Astrocyte of the cerebellum (primary cell): ENCODE data around the gene CAMSAP2.

Experiments
- DNase-seq: peaks from one replicate; pipeline ENCODE4 v3.0.0-alpha.2; 2011; ENCODE audit warnings: low read depth
- H3K4me3 ChIP-seq: 2 replicates; pipeline ENCODE4 v1.5.1; 2011; ENCODE audit warnings: mild to moderate bottlenecking, low read depth, low read length, moderate library complexity
- in situ Hi-C: cut with HindIII; loops from 2 replicates; pipeline ENCODE4 v1.10.0; 2017; ENCODE audit warnings: low sequenced_read_pairs
- TF ChIP-seq, protein P1 (sequence below): IDR thresholded peaks from 2 replicates; pipeline ENCODE4 v1.5.1; 2012; ENCODE audit warnings: low read length, low read depth, moderate library complexity, mild to moderate bottlenecking; ENCODE audit errors: missing control alignments

CAMSAP2 gene

DNA sequence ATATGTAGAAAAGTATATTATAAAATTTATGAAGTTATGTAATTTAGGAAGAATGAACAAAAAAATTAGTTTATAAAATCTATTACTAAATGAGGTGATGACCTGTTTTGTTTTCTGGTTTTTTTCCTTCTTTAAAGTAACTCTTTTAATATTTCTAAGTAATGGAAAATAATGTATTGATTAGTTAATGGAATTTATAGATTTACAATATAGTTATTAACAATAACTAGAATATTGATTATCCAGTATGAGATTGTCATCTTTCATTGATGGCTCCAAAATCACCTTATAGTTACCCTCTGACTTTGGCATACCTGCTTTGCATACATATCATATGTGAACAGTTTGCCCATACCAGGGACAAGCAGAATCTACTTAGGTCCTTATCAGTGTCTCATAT is 23.4 kb downstream of the CAMSAP2 start:
- in situ Hi-C loops = no loop called here
- no peak overlapping the region for H3K4me3 ChIP-seq
- TF ChIP-seq, protein P1, sequence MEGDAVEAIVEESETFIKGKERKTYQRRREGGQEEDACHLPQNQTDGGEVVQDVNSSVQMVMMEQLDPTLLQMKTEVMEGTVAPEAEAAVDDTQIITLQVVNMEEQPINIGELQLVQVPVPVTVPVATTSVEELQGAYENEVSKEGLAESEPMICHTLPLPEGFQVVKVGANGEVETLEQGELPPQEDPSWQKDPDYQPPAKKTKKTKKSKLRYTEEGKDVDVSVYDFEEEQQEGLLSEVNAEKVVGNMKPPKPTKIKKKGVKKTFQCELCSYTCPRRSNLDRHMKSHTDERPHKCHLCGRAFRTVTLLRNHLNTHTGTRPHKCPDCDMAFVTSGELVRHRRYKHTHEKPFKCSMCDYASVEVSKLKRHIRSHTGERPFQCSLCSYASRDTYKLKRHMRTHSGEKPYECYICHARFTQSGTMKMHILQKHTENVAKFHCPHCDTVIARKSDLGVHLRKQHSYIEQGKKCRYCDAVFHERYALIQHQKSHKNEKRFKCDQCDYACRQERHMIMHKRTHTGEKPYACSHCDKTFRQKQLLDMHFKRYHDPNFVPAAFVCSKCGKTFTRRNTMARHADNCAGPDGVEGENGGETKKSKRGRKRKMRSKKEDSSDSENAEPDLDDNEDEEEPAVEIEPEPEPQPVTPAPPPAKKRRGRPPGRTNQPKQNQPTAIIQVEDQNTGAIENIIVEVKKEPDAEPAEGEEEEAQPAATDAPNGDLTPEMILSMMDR = no peak
- no peak for DNase-seq

GRCh38 chr1:200767321-200767720 is 28.6 kb downstream of the CAMSAP2 start:
- no peak for DNase-seq
- TF ChIP-seq, protein P1 = no peak
- in situ Hi-C loops = no loop called here
- H3K4me3 ChIP-seq = no peak overlapping the region

DNA sequence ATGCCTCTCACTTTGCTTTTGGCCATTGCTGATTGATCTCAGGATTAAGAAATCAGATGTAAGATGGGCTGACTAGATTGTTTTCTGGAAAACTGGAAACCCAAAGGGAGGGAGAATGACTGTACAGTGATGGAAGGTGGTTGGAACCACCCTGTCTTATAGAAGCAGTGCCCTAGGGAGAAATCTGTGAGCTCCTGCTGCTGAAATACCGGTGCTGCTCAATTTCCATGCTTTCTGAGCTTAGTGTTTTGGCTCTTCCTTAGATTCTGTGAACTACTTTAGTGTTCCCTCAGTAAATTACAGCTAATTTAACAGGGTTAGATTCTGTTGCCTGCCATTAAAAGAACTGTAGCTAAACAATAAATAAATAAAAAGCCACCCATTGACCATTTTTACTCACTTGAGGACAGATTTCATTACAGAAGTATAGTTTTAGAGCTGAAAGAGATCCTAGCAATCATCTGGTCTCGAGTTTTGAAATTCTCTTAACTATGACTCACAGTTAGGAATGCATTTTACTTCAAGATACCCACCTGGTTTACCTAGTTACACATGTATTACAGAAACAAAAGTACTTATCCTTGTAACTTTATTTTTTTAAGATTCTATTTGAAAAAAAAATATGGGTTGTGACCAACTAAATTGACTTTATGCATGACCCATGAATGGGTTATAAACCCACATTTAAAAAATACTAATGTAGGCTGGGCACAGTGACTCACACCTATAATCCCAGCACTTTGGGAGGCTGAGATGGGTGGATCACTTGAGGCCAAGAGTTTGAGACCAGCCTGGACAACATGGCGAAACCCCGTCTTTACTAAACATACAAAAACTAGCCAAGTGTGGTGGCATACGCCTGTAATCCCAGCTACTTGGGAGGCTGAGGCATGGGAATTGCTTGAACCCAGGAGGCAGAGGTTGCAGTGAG is 33.2 kb downstream of the CAMSAP2 start:
- no peak for DNase-seq
- no peak overlapping the region for H3K4me3 ChIP-seq
- in situ Hi-C loops = no loop called here
- TF ChIP-seq, protein P1 = no peak

GRCh38 chr1:200774311-200774710 is 35.6 kb downstream of the CAMSAP2 start:
- TF ChIP-seq, protein P1 = no peak
- DNase-seq = no peak
- in situ Hi-C loops = no loop called here
- H3K4me3 ChIP-seq = no peak overlapping the region

DNA sequence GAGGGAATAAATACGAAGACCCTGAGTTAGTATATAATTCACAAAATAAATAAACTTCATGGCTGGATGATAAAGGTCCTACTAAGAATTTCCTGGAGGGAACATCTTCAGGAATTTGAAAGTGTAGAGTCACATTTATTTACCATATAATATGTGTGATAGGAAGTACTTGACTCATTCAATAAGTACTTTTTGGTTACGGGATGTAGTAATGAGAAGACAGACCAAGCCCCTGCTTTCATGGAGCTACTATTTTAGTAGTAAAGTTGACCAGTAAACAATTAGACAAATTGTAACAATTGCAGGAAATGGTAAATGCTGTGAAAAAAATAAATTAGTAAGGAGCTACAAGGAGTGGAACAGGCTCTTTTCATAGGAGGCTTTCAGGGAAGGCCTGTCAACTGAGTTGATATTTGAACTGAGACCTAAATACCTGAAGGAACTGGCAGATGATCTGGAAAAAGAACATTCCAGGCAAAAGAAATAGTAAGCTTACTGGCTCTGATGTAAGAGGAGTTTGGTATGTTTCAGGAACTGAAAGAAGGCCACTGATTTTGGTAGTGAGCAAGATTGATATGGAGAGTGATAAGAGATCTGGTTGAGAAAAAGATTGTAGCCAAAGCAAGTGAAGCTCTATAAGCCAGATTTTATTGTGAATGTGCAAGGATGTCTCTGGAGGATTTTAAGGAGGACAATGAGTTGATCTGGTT is 36.2 kb downstream of the CAMSAP2 start:
- TF ChIP-seq, protein P1 = no peak
- DNase-seq = no peak
- in situ Hi-C loops = no loop called here

GRCh38 chr1:200775850-200776249 is 37.2 kb downstream of the CAMSAP2 start:
- TF ChIP-seq, protein P1 = no peak
- in situ Hi-C loops = no loop called here
- no peak for DNase-seq
- H3K4me3 ChIP-seq = no peak overlapping the region

More for the DNA sequence above, 36.2 kb downstream of the CAMSAP2 start:
- H3K4me3 ChIP-seq = no peak overlapping the region
